Hepatocyte (in vitro differentiated cells): Measurements from ENCODE around the gene AUTS2. TPM values are rescaled to one million over a fixed set of nuclear protein-coding genes. Genes with fewer than 3 reads are reported as not detected.

Experiments used
- DNase-seq: peaks from one replicate; pipeline ENCODE4 v3.0.0-alpha.2; 2016; ENCODE audit warnings: low spot score
- H2AFZ ChIP-seq: fragments of 200-600 bp; sonication (generic); 2 replicates; pipeline ENCODE4 v1.6.0; 2016; ENCODE audit warnings: antibody characterized with exemption, mild to moderate bottlenecking
- H3K27ac ChIP-seq: fragments of 200-600 bp; sonication (generic); 2 replicates; pipeline ENCODE4 v1.5.1; 2016; ENCODE audit warnings: mild to moderate bottlenecking
- H3K27me3 ChIP-seq: fragments of 200-600 bp; sonication (generic); 2 replicates; pipeline ENCODE4 v1.6.1; 2016
- H3K36me3 ChIP-seq: fragments of 200-600 bp; sonication (generic); replicated peaks from 2 replicates; pipeline ENCODE4 v1.5.1; 2016; ENCODE audit warnings: low read depth; ENCODE audit not compliant: insufficient read depth
- H3K4me1 ChIP-seq: fragments of 200-600 bp; sonication (generic); 2 replicates; pipeline ENCODE4 v1.5.1; 2016; ENCODE audit warnings: mild to moderate bottlenecking, moderate library complexity; ENCODE audit not compliant: insufficient read depth
- H3K4me2 ChIP-seq: fragments of 200-600 bp; sonication (generic); 2 replicates; pipeline ENCODE4 v1.6.0; 2016
- H3K4me3 ChIP-seq: fragments of 200-600 bp; sonication (generic); 2 replicates; pipeline ENCODE4 v1.5.1; 2016; ENCODE audit warnings: mild to moderate bottlenecking
- H3K79me2 ChIP-seq: fragments of 200-600 bp; sonication (generic); 2 replicates; pipeline ENCODE4 v1.6.0; 2017; ENCODE audit warnings: mild to moderate bottlenecking
- H3K9me2 ChIP-seq: fragments of 200-600 bp; sonication (generic); replicated peaks from 2 replicates; pipeline ENCODE4 v1.6.0; 2017; ENCODE audit warnings: mild to moderate bottlenecking; ENCODE audit not compliant: insufficient read depth
- H3K9me3 ChIP-seq: fragments of 200-600 bp; sonication (generic); 2 replicates; pipeline ENCODE4 v1.5.1; 2016; ENCODE audit warnings: low read depth, mild to moderate bottlenecking
- H4K20me1 ChIP-seq: fragments of 200-600 bp; sonication (generic); 2 replicates; pipeline ENCODE4 v1.6.0; 2016; ENCODE audit warnings: mild to moderate bottlenecking; ENCODE audit not compliant: insufficient read depth, poor library complexity, severe bottlenecking
- EZH2 ChIP-seq: fragments of 200-600 bp; sonication (generic); IDR thresholded peaks from 2 replicates; pipeline ENCODE4 v1.6.1; 2016; ENCODE audit warnings: antibody characterized with exemption, mild to moderate bottlenecking, borderline replicate concordance
- EZH2phosphoT487 ChIP-seq: fragments of 200-600 bp; sonication (generic); IDR thresholded peaks from one replicate; pipeline ENCODE4 v1.6.1; 2018; ENCODE audit warnings: antibody characterized with exemption, mild to moderate bottlenecking, low read depth, moderate library complexity; ENCODE audit not compliant: unreplicated experiment, severe bottlenecking
- WGBS: methylation state at CpG from one replicate; pipeline ENCODE4 v1.1.6; 2016; ENCODE audit warnings: low lambda C conversion rate; ENCODE audit errors: missing lambda C conversion rate; 5-methylcytosine and 5-hydroxymethylcytosine counted together
- polyA plus RNA-seq: library from polyadenylated mRNA; unstranded; fragments of >200 nt; fragmentation: Nextera tagmentation; extraction: Ambion mirVana; gene quantifications from 2 replicates; pipeline ENCODE4 v1.2.1, GENCODE V29; 2016
- total RNA-seq: library from RNA; depleted of rRNA; stranded (reverse); fragments of >200 nt; gene quantifications from 2 replicates; pipeline ENCODE4 v1.2.3, GENCODE V29; 2014
- TF ChIP-seq, protein P1 (sequence below): fragments of 200-600 bp; sonication (generic); IDR thresholded peaks from 2 replicates; pipeline ENCODE4 v1.5.1; 2016; ENCODE audit warnings: antibody characterized with exemption, mild to moderate bottlenecking; ENCODE audit not compliant: poor library complexity

Gene AUTS2
- total and polyA plus RNA-seq, 2 experiments from 2014 or later: 34.4 to 40.9 TPM

DNA sequence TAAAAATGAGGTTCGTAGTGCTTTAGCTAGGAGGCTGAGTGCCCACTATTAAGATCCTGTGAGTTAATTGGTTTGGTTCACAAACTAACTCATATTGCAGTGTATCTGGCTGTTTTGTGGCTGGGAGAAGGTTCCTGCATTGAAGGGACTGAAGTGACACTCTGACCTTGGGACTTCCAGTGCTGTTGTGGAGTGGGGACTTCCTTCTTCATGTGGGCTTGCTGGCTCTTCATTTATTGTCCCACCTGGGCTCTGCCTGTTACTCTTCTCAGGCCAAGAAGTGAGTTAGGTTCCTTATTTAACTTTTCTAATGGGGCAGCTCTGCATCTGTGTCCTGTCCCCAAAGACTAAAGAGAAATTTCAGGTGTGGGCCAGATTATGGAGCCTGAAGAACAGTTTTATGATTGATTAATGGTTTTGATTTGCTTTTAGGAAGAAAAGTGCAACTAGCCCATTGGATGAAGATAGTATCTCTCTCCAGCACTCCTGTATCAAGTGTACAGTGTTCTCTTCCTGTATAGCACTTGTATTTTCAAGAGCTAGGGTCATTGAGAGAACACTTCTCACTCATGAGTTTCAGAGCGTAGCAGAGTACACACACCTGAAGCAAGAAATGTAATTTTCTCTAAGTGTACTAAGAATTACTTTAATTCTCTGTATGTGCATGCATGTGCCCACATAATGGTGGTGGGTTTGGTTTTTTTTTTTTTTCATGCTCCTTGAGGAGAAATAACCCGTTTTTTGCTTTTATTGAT lies 54.8 kb downstream of the AUTS2 start:
- H3K4me3 ChIP-seq: no peak overlapping the region
- no peak for TF ChIP-seq EZH2
- TF ChIP-seq EZH2phosphoT487: no peak
- TF ChIP-seq, protein P1, sequence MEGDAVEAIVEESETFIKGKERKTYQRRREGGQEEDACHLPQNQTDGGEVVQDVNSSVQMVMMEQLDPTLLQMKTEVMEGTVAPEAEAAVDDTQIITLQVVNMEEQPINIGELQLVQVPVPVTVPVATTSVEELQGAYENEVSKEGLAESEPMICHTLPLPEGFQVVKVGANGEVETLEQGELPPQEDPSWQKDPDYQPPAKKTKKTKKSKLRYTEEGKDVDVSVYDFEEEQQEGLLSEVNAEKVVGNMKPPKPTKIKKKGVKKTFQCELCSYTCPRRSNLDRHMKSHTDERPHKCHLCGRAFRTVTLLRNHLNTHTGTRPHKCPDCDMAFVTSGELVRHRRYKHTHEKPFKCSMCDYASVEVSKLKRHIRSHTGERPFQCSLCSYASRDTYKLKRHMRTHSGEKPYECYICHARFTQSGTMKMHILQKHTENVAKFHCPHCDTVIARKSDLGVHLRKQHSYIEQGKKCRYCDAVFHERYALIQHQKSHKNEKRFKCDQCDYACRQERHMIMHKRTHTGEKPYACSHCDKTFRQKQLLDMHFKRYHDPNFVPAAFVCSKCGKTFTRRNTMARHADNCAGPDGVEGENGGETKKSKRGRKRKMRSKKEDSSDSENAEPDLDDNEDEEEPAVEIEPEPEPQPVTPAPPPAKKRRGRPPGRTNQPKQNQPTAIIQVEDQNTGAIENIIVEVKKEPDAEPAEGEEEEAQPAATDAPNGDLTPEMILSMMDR: no peak
- peaks cover 17% of the 10 kb centered on the region for H3K79me2 ChIP-seq
- no peaks in the 10 kb centered on the region for H3K27me3 ChIP-seq
- no peaks in the 10 kb centered on the region for H3K36me3 ChIP-seq
- no peaks in the 10 kb centered on the region for H3K9me2 ChIP-seq
- DNase-seq: no peak
- H2AFZ ChIP-seq: no peak overlapping the region
- no peak overlapping the region for H3K4me2 ChIP-seq
- H4K20me1 ChIP-seq: peaks cover 21% of the 10 kb centered on the region
- H3K27ac ChIP-seq: no peak overlapping the region
- peaks cover 16% of the 10 kb centered on the region for H3K4me1 ChIP-seq
- no peaks in the 10 kb centered on the region for H3K9me3 ChIP-seq
- WGBS: 91% methylated on average over 3 of the region's 3 CpGs

DNA sequence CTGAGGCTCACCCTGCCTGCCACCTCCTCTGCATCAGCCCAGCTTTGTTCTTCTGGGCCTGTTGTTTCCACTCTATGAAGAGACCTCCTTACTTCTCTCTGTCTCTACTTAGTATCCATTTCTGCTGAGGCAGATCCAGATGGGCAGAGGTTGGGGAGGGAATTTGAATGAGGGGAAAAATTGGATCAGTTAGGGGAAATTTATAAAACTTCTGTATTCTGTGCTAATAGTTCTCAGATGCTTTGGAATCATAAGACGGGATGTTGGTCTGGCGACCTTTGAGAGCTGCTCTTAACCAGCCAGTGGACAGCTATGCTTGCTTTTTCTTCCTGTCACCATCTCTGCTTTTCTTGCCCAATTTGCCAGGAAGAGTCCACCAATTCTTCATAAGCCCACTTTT lies 55.5 kb downstream of the AUTS2 start:
- Histone ChIP-seq H3K4me2 (no peak overlapping the region), H4K20me1 (peaks cover 21% of the 10 kb centered on the region), H3K27ac (no peak overlapping the region), H3K4me3 (no peak overlapping the region), H3K36me3 (no peaks in the 10 kb centered on the region), H3K9me3 (no peaks in the 10 kb centered on the region), H3K79me2 (peaks cover 17% of the 10 kb centered on the region), H3K27me3 (no peaks in the 10 kb centered on the region), H3K9me2 (no peaks in the 10 kb centered on the region), H2AFZ (no peak overlapping the region), H3K4me1 (peaks cover 16% of the 10 kb centered on the region)
- DNase-seq: no peak
- no peak for TF ChIP-seq EZH2
- no peak for TF ChIP-seq EZH2phosphoT487
- TF ChIP-seq, protein P1: no peak
- WGBS: 94% methylated on average over 2 of the region's 2 CpGs

DNA sequence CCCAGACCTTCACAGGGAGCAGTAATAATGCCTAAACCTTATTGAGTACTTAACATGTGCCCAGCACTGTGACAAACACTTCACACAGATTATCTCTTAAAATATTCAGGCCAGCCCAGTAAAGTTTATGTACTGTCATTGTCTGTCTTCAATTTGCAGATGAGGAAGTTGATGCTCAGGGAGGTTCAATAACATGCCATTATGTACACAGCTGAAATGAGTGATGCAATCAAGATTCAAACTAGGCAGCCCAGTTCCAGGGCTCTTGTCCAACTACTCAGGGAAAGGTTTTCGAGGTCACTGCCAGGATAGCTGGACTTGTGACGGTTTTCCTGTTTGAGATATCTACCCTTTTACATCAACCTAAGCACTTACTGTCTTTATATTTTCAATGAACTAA lies 56.1 kb downstream of the AUTS2 start:
- H3K27me3 ChIP-seq: no peaks in the 10 kb centered on the region
- no peak overlapping the region for H2AFZ ChIP-seq
- peaks cover 20% of the 10 kb centered on the region for H4K20me1 ChIP-seq
- H3K4me1 ChIP-seq: peaks cover 16% of the 10 kb centered on the region
- 69% methylated on average over 2 of the region's 2 CpGs for WGBS
- no peaks in the 10 kb centered on the region for H3K9me2 ChIP-seq
- H3K9me3 ChIP-seq: no peaks in the 10 kb centered on the region
- no peak for DNase-seq
- no peaks in the 10 kb centered on the region for H3K36me3 ChIP-seq
- TF ChIP-seq EZH2: no peak
- no peak for TF ChIP-seq EZH2phosphoT487
- TF ChIP-seq, protein P1: no peak
- H3K4me2 ChIP-seq: no peak overlapping the region
- no peak overlapping the region for H3K4me3 ChIP-seq
- peaks cover 20% of the 10 kb centered on the region for H3K79me2 ChIP-seq
- no peak overlapping the region for H3K27ac ChIP-seq
